Activated B cell treated with CpG ODN at 0.5 μM for 24 hours (primary cell): ENCODE data around the gene FHIT. TPM values are rescaled to one million over a fixed set of nuclear protein-coding genes. Genes with fewer than 3 reads are reported as not detected.
A peak's percentile ranks its signal among the peaks of the same experiment; 100 is the strongest.

Source experiments
- ATAC-seq: fragments of 200-7000 bp; cut with Tn5 transposase; one replicate; pipeline ENCODE4 v1.10.0; 2021; ENCODE audit warnings: low read depth, mild to moderate bottlenecking, moderate library complexity
- CTCF ChIA-PET: fragments of 350-600 bp; sonication (Branson Sonifier 250); formaldehyde crosslinking; loops from one replicate; lab custom pipeline; 2021; ENCODE audit warnings: antibody characterized with exemption; lab: Charles Lee
- POLR2A ChIA-PET: fragments of 350-600 bp; sonication (Branson Sonifier 250); formaldehyde crosslinking; loops from one replicate; lab custom pipeline; 2021; ENCODE audit warnings: antibody characterized with exemption; lab: Charles Lee
- DNase-seq: peaks from one replicate; pipeline ENCODE4 v3.0.0; 2022
- H3K27ac Mint-ChIP-seq: one replicate; pipeline ENCODE4 v1.8.0; 2020; ENCODE audit warnings: mixed read lengths
- H3K27me3 Mint-ChIP-seq: one replicate; pipeline ENCODE4 v1.8.0; 2021; ENCODE audit warnings: mixed read lengths
- H3K36me3 Mint-ChIP-seq: one replicate; pipeline ENCODE4 v1.8.0; 2021; ENCODE audit warnings: low read depth, mixed read lengths
- H3K4me1 Mint-ChIP-seq: one replicate; pipeline ENCODE4 v1.8.0; 2021; ENCODE audit warnings: mixed read lengths
- H3K4me3 Mint-ChIP-seq: one replicate; pipeline ENCODE4 v1.8.0; 2020; ENCODE audit warnings: mild to moderate bottlenecking, mixed read lengths
- H3K9me3 Mint-ChIP-seq: one replicate; pipeline ENCODE4 v1.8.0; 2020; ENCODE audit warnings: mixed read lengths
- intact Hi-C: fragments of 100-400 bp; cut with micrococcal nuclease; formaldehyde crosslinking; loops from one replicate; pipeline ENCODE4 v1.15.1; 2024
- total RNA-seq: library from RNA; stranded (reverse); gene quantifications from 2 replicates; pipeline ENCODE4 v1.2.3, GENCODE V29; 2022
- TF ChIP-seq, protein P1 (sequence below): fragments of 200-600 bp; IDR thresholded peaks from one replicate; pipeline ENCODE4 v1.8.0; 2022; ENCODE audit warnings: antibody characterized with exemption, mild to moderate bottlenecking

The FHIT gene
- total RNA-seq, 1 donor from 2014 or later: 5.5 TPM

DNA sequence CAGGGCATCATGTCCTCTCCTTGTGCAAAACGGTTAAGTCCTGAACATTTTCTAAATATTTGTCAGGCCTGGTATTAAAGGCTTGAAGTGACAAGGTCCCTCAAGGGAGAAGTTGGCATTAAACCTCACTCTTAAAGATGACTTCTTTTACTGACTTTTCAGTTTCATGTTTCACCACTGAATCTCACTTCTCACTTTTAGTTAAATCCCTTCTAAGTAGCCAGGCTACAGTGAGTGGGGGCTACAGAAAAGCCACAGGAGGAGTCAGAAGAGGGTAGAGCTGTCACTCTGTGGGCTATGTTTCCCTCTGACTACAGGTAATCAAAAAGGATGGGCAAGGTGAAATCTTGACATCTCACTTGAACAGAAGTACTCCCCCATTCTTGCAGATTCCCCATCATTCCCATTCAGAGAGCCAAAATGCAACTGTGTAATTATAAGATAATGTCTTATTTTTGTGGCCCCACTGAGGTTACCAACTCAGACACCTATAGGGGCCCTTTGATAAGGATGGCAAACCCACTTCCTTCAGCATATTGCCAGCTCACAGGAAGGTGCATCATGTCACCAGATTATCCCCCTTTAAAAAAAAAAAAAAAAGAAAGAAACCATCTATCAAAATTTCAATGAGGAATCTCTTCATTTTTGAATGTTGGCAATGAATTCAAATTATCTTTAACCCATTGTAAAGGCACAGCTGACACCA, 1411.3 kb downstream of the FHIT start:
- H3K27ac Mint-ChIP-seq: peak overlapping the region; percentile 95
- DNase-seq: no peak
- peaks cover 2% of the 10 kb centered on the region for H3K9me3 Mint-ChIP-seq
- no peaks in the 10 kb centered on the region for H3K36me3 Mint-ChIP-seq
- POLR2A ChIA-PET: interaction anchor here (0.7 to 1.4 kb wide), 5 partner anchors 30 to 1795 kb away, joined by 3 to 6 read pairs (median 4); no protein-coding TSS in a partner anchor
- TF ChIP-seq, protein P1, sequence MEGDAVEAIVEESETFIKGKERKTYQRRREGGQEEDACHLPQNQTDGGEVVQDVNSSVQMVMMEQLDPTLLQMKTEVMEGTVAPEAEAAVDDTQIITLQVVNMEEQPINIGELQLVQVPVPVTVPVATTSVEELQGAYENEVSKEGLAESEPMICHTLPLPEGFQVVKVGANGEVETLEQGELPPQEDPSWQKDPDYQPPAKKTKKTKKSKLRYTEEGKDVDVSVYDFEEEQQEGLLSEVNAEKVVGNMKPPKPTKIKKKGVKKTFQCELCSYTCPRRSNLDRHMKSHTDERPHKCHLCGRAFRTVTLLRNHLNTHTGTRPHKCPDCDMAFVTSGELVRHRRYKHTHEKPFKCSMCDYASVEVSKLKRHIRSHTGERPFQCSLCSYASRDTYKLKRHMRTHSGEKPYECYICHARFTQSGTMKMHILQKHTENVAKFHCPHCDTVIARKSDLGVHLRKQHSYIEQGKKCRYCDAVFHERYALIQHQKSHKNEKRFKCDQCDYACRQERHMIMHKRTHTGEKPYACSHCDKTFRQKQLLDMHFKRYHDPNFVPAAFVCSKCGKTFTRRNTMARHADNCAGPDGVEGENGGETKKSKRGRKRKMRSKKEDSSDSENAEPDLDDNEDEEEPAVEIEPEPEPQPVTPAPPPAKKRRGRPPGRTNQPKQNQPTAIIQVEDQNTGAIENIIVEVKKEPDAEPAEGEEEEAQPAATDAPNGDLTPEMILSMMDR: no peak
- CTCF ChIA-PET: interaction anchor here (1.0 to 2.9 kb wide), 2 partner anchors 12 to 18 kb away, joined by 4 to 9 read pairs; no protein-coding TSS in a partner anchor
- no peaks in the 10 kb centered on the region for H3K27me3 Mint-ChIP-seq
- intact Hi-C loops: loop anchor here (1.0 to 5.0 kb wide), 4 partner anchors 17 to 1411 kb away; partner anchors contain the start of gene FHIT
- peak; percentile 90 for ATAC-seq
- peak overlapping the region; percentile 76 for H3K4me3 Mint-ChIP-seq
- H3K4me1 Mint-ChIP-seq: peaks cover 48% of the 10 kb centered on the region

DNA sequence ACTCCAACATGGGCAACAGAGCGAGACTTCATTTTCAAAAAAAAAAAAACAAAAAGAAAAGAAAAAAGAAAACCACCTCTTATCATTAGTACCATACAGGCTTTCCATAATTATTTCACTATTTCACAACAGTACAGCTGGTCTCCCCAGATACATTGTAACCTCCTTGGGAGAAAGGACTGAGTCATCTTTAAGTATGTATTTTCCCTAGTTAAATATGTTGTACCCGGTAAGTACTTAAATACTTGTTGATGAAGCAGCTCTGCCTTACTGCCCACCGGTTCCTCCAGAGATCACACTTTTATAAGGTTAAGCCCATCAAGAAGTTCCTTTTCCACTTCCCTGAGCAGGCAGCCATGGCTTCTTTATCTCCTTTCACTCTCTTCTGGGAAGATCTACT, 1412.0 kb downstream of the FHIT start:
- DNase-seq (no peak), ATAC-seq (peak; percentile 45)
- H3K9me3 Mint-ChIP-seq: peaks cover 6% of the 10 kb centered on the region
- H3K4me1 Mint-ChIP-seq: peaks cover 41% of the 10 kb centered on the region
- intact Hi-C loops: loop anchor here (1.0 to 5.0 kb wide), 3 partner anchors 18 to 1412 kb away; partner anchors contain the start of gene FHIT
- H3K27me3 Mint-ChIP-seq: no peaks in the 10 kb centered on the region
- H3K36me3 Mint-ChIP-seq: no peaks in the 10 kb centered on the region
- ChIA-PET CTCF (interaction anchor here (2.9 kb wide), 1 partner anchor 18 kb away, joined by 9 read pairs; no protein-coding TSS in a partner anchor), POLR2A (interaction anchor here (0.5 to 1.4 kb wide), 4 partner anchors 19 to 1796 kb away, joined by 3 to 5 read pairs (median 4); no protein-coding TSS in a partner anchor)
- TF ChIP-seq, protein P1: no peak
- peak overlapping the region; percentile 95 for H3K27ac Mint-ChIP-seq
- H3K4me3 Mint-ChIP-seq: peak overlapping the region; percentile 76

DNA sequence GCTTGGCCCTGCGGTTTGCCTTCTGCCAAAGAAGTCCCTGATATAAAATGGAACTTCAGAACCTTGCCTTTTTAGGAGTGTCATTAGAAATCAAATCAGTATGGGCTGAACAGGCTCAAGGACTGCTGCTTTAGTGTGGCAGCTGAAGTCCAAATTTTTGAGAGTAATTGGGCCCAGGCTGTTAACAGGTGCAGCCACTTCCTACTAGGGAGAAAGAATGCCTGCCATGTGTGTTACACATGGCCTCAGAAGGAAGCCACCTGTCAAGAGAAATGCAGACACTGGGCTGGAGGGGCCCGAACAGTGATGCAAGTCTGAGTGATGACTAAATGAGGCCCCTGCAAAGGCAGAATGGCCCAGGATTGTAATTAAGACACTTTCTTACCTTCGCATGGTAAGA, 1414.7 kb downstream of the FHIT start:
- no peak for DNase-seq
- Mint-ChIP-seq H3K27ac (no peak overlapping the region), H3K36me3 (no peaks in the 10 kb centered on the region), H3K27me3 (no peaks in the 10 kb centered on the region), H3K4me1 (peaks cover 34% of the 10 kb centered on the region), H3K9me3 (peaks cover 12% of the 10 kb centered on the region), H3K4me3 (no peak overlapping the region)
- TF ChIP-seq, protein P1: no peak
- intact Hi-C loops: loop anchor here (5.0 kb wide), 1 partner anchor 449 kb away; no protein-coding TSS in a partner anchor
- ChIA-PET POLR2A (no interaction called here), CTCF (no interaction called here)
- no peak for ATAC-seq

DNA sequence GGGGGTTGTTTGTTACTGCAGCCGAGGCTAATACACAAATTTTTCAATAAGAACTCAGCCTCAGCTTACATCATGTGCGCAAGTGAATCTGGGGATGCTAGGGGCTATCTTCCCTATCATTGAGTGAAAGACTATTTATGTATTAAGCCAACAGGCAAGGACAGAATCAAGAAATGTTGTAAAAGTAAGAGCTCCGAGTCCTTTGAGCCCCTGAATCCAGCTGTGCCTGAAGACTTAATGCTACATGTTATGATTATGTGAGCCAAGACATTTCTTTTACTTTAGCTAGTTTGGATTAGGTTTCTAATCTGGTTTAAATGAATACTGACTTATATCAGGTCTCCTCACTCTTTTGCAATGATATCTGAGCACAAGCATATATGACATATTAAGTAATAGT, 1418.5 kb downstream of the FHIT start:
- TF ChIP-seq, protein P1: no peak
- POLR2A ChIA-PET: no interaction called here

DNA sequence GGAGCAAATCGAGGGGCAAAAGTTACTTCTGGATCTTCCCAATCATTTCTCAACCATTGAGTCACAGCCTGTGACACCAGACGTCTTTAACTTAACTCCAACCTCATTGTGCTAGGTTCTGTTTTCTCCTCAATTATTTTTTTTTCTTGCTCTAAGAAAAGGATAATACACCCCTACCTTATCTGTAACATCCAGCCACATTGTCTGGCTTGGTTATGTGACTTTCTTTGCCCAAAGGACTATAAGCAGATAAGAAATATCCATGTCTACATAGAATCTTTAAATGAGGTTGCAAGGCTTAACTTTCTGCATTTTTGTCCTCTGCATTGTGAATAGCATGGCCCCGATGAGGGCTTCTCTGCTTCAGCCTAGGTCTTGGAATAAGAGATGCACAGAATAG, 1419.0 kb downstream of the FHIT start:
- ATAC-seq: no peak
- POLR2A ChIA-PET: no interaction called here
- Mint-ChIP-seq H3K27ac (no peak overlapping the region), H3K4me3 (no peak overlapping the region), H3K9me3 (peaks cover 12% of the 10 kb centered on the region), H3K36me3 (no peaks in the 10 kb centered on the region), H3K27me3 (no peaks in the 10 kb centered on the region), H3K4me1 (no peaks in the 10 kb centered on the region)
- no peak for DNase-seq
- CTCF ChIA-PET: no interaction called here
- TF ChIP-seq, protein P1: no peak
- intact Hi-C loops: no loop called here

More for the DNA sequence above, 1418.5 kb downstream of the FHIT start:
- no peak for DNase-seq
- Mint-ChIP-seq H3K4me3 (no peak overlapping the region), H3K9me3 (peaks cover 12% of the 10 kb centered on the region), H3K27ac (no peak overlapping the region), H3K36me3 (no peaks in the 10 kb centered on the region), H3K4me1 (peaks cover under 1% of the 10 kb centered on the region), H3K27me3 (no peaks in the 10 kb centered on the region)
- no peak for ATAC-seq
- CTCF ChIA-PET: interaction anchor here (0.7 kb wide), 1 partner anchor 26 kb away, joined by 3 read pairs; no protein-coding TSS in a partner anchor
- intact Hi-C loops: no loop called here
